ENCODE results near the gene KLF9.

Gene KLF9

GRCh38 chr9:70422371-70423043 is 8.1 kb upstream of the KLF9 start:
- Histone ChIP-seq H3K27me3 (ENCODE audit: control insufficient read depth, insufficient read depth, low read length, poor library complexity, severe bottlenecking) (peaks cover 6% of the 10 kb centered on the region), H3K36me3 (ENCODE audit: control insufficient read depth, insufficient read depth, low read length) (no peaks in the 10 kb centered on the region), H3K9me3 (ENCODE audit: control insufficient read depth, low read length) (no peaks in the 10 kb centered on the region), H3K4me1 (ENCODE audit: control insufficient read depth, insufficient read depth, low read length) (peaks cover 22% of the 10 kb centered on the region), H3K4me3 (ENCODE audit: insufficient read depth, low read depth, low read length) (no peak overlapping the region), H3K27ac (ENCODE audit: insufficient read depth, low read depth, low read length, poor library complexity, severe bottlenecking) (no peak overlapping the region)
- WGBS, 2 experiments = 90 to 92% methylated on average over 6 of the region's 6 CpGs

- H3K27me3 ChIP-seq (ENCODE audit: control insufficient read depth, insufficient read depth, low read length, poor library complexity, severe bottlenecking) = peaks cover 11% of the 10 kb centered on the region
- H3K9me3 ChIP-seq (ENCODE audit: control insufficient read depth, low read length) = no peaks in the 10 kb centered on the region
- H3K4me3 ChIP-seq (ENCODE audit: insufficient read depth, low read depth, low read length) = peak overlapping the region; percentile 42
- no peaks in the 10 kb centered on the region for H3K36me3 ChIP-seq (ENCODE audit: control insufficient read depth, insufficient read depth, low read length)
- H3K4me1 ChIP-seq (ENCODE audit: control insufficient read depth, insufficient read depth, low read length) = peaks cover 22% of the 10 kb centered on the region
- WGBS, 2 experiments = 28 to 29% methylated on average over 8 to 9 of the region's 9 CpGs
- H3K27ac ChIP-seq (ENCODE audit: insufficient read depth, low read depth, low read length, poor library complexity, severe bottlenecking) = no peak overlapping the region
Measured at GRCh38 chr9:70421272-70422180, 7.1 kb upstream of the KLF9 start.

GRCh38 chr9:70420441-70421271 is 6.2 kb upstream of the KLF9 start:
- Histone ChIP-seq H3K27me3 (ENCODE audit: control insufficient read depth, insufficient read depth, low read length, poor library complexity, severe bottlenecking) (peaks cover 19% of the 10 kb centered on the region), H3K4me1 (ENCODE audit: control insufficient read depth, insufficient read depth, low read length) (peaks cover 22% of the 10 kb centered on the region), H3K9me3 (ENCODE audit: control insufficient read depth, low read length) (no peaks in the 10 kb centered on the region), H3K4me3 (ENCODE audit: insufficient read depth, low read depth, low read length) (peak overlapping the region; percentile 42), H3K36me3 (ENCODE audit: control insufficient read depth, insufficient read depth, low read length) (no peaks in the 10 kb centered on the region), H3K27ac (ENCODE audit: insufficient read depth, low read depth, low read length, poor library complexity, severe bottlenecking) (peak overlapping the region; percentile 88)
- 0% methylated on average over 27 to 29 of the region's 32 CpGs for WGBS, 2 experiments

- Histone ChIP-seq H3K4me3 (ENCODE audit: insufficient read depth, low read depth, low read length) (peak overlapping the region; percentile 42), H3K36me3 (ENCODE audit: control insufficient read depth, insufficient read depth, low read length) (no peaks in the 10 kb centered on the region), H3K27ac (ENCODE audit: insufficient read depth, low read depth, low read length, poor library complexity, severe bottlenecking) (peak overlapping the region; percentile 88), H3K4me1 (ENCODE audit: control insufficient read depth, insufficient read depth, low read length) (peaks cover 22% of the 10 kb centered on the region), H3K27me3 (ENCODE audit: control insufficient read depth, insufficient read depth, low read length, poor library complexity, severe bottlenecking) (peaks cover 28% of the 10 kb centered on the region), H3K9me3 (ENCODE audit: control insufficient read depth, low read length) (no peaks in the 10 kb centered on the region)
- 0% methylated on average over 58 to 59 of the region's 60 CpGs for WGBS, 2 experiments
Measured at GRCh38 chr9:70419556-70420440, 5.3 kb upstream of the KLF9 start.

GRCh38 chr9:70418822-70419555 is 4.5 kb upstream of the KLF9 start:
- H3K27ac ChIP-seq (ENCODE audit: insufficient read depth, low read depth, low read length, poor library complexity, severe bottlenecking) = peak overlapping the region; percentile 88
- peak overlapping the region; percentile 42 for H3K4me3 ChIP-seq (ENCODE audit: insufficient read depth, low read depth, low read length)
- H3K36me3 ChIP-seq (ENCODE audit: control insufficient read depth, insufficient read depth, low read length) = no peaks in the 10 kb centered on the region
- H3K9me3 ChIP-seq (ENCODE audit: control insufficient read depth, low read length) = no peaks in the 10 kb centered on the region
- peaks cover 34% of the 10 kb centered on the region for H3K27me3 ChIP-seq (ENCODE audit: control insufficient read depth, insufficient read depth, low read length, poor library complexity, severe bottlenecking)
- H3K4me1 ChIP-seq (ENCODE audit: control insufficient read depth, insufficient read depth, low read length) = peaks cover 25% of the 10 kb centered on the region
- 0 to 1% methylated on average over 65 of the region's 65 CpGs for WGBS, 2 experiments

GRCh38 chr9:70415476-70415875 is 1.0 kb upstream of the KLF9 start:
- Histone ChIP-seq H3K36me3 (ENCODE audit: control insufficient read depth, insufficient read depth, low read length) (no peaks in the 10 kb centered on the region), H3K4me3 (ENCODE audit: insufficient read depth, low read depth, low read length) (no peak overlapping the region), H3K4me1 (ENCODE audit: control insufficient read depth, insufficient read depth, low read length) (peaks cover 23% of the 10 kb centered on the region), H3K27ac (ENCODE audit: insufficient read depth, low read depth, low read length, poor library complexity, severe bottlenecking) (no peak overlapping the region), H3K9me3 (ENCODE audit: control insufficient read depth, low read length) (no peaks in the 10 kb centered on the region), H3K27me3 (ENCODE audit: control insufficient read depth, insufficient read depth, low read length, poor library complexity, severe bottlenecking) (peaks cover 69% of the 10 kb centered on the region)
- 62 to 76% methylated on average over 4 to 5 of the region's 5 CpGs for WGBS, 2 experiments

GRCh38 chr9:70415041-70415440 is 584 bp upstream of the KLF9 start:
- 71 to 75% methylated on average over 2 of the region's 2 CpGs for WGBS, 2 experiments
- Histone ChIP-seq H3K27me3 (ENCODE audit: control insufficient read depth, insufficient read depth, low read length, poor library complexity, severe bottlenecking) (peaks cover 73% of the 10 kb centered on the region), H3K4me3 (ENCODE audit: insufficient read depth, low read depth, low read length) (no peak overlapping the region), H3K36me3 (ENCODE audit: control insufficient read depth, insufficient read depth, low read length) (no peaks in the 10 kb centered on the region), H3K27ac (ENCODE audit: insufficient read depth, low read depth, low read length, poor library complexity, severe bottlenecking) (no peak overlapping the region), H3K9me3 (ENCODE audit: control insufficient read depth, low read length) (no peaks in the 10 kb centered on the region), H3K4me1 (ENCODE audit: control insufficient read depth, insufficient read depth, low read length) (peaks cover 23% of the 10 kb centered on the region)

GRCh38 chr9:70413464-70413798 is 1.0 kb downstream of the KLF9 start:
- H3K36me3 ChIP-seq (ENCODE audit: control insufficient read depth, insufficient read depth, low read length) = no peaks in the 10 kb centered on the region
- WGBS, 2 experiments = 0% methylated on average over 53 of the region's 53 CpGs
- peaks cover 20% of the 10 kb centered on the region for H3K4me1 ChIP-seq (ENCODE audit: control insufficient read depth, insufficient read depth, low read length)
- no peaks in the 10 kb centered on the region for H3K9me3 ChIP-seq (ENCODE audit: control insufficient read depth, low read length)
- H3K27ac ChIP-seq (ENCODE audit: insufficient read depth, low read depth, low read length, poor library complexity, severe bottlenecking) = peak overlapping the region; percentile 26
- peak overlapping the region; percentile 53 for H3K4me3 ChIP-seq (ENCODE audit: insufficient read depth, low read depth, low read length)
- peaks cover 75% of the 10 kb centered on the region for H3K27me3 ChIP-seq (ENCODE audit: control insufficient read depth, insufficient read depth, low read length, poor library complexity, severe bottlenecking)

All from ectodermal cell (in vitro differentiated cells).